Breast epithelium (tissue), 3 donors: ENCODE measurements around the gene SLC39A11.

Experiments
- CTCF ChIP-seq, 3 donors: fragments of 450-650 bp; IDR thresholded peaks; one replicate each; pipeline ENCODE4 v1.5.1; 2016 to 2017; ENCODE audit warnings: antibody characterized with exemption in 3 of 3, mild to moderate bottlenecking in 3 of 3, moderate library complexity in 3 of 3
- POLR2A ChIP-seq: fragments of 450-650 bp; IDR thresholded peaks from one replicate; pipeline ENCODE4 v1.6.1; 2016; ENCODE audit warnings: antibody characterized with exemption, mild to moderate bottlenecking, moderate library complexity

GRCh38 chr17:72970797-72971196 lies 121.7 kb downstream of the SLC39A11 start:
- TF ChIP-seq POLR2A = no peak
- no peak for TF ChIP-seq CTCF (IDR thresholded peaks at IDR 0.05)
